Stimulated activated CD8-positive, alpha-beta memory T cell treated with anti-CD3 and anti-CD28 coated beads, Interleukin-4, amount 100 ng/mL, for 1 hour (primary cell): ENCODE measurements around the gene HK3.
"Not testable (repeated sequence)": the region's sequence is repeated elsewhere in the genome, so short reads cannot be mapped to it uniquely, and the experiment has no call there.

Experiments used
- DNase-seq, 2 donors: peaks; one replicate each; pipeline ENCODE4 v3.0.0-alpha.2; 2020; ENCODE audit warnings: low read depth in 2 of 2, low spot score in 1 of 2

Gene HK3

GRCh38 chr5:176883700-176884570 lies 15.2 kb downstream of the HK3 start:
- no peak for DNase-seq

DNA sequence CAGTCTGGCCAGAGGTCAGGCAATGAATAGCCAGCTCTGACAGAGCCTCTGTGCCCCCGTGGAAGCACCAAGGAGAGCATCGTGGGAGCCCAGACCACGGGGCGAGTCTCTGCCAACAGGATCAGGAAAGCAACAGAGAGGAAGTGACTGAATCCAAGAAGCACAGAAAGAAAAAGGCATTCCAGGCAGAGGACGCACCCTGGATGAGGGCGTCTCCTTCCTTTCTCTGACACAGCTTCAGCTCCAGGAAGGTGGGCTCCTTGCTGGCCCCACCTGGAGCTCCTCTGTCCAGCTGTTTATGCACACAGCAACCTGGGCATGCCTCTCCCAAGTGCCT lies 16.6 kb downstream of the HK3 start:
- no peak for DNase-seq

- no peak for DNase-seq
Observed at GRCh38 chr5:176881816-176882566, 17.2 kb downstream of the HK3 start.

GRCh38 chr5:176881021-176881749 lies 18.0 kb downstream of the HK3 start:
- no peak for DNase-seq

DNA sequence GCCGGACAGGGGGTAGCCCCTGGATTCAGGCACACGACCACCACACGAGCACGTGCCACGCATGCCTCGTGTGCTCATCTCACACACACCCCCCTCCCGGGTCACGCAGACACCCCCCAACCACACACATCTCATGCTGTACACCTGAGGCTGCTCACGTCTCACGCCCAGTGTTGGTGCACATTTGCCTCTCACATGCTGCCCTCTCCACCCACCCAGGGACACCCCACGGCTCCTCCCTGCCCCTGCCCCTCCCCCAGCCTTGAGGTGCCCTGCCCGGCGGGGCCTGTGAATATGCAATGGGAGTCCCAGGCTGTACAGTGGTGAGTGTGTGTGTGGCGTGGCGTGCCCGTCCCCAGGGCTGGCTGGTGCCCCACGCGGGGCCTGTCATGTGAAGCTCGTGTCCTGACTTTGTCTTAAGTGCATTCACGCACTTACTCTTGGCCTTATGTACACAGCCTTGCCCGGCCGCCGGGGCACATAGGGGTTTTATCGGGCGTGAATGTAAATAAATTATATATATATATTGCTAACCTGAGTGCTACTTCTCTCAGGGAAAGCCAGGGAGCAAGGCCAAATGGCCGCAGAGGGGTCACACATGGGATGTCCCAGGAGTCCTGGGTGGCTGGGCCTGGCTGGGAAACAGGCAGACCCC lies 18.7 kb downstream of the HK3 start:
- no peak for DNase-seq

DNA sequence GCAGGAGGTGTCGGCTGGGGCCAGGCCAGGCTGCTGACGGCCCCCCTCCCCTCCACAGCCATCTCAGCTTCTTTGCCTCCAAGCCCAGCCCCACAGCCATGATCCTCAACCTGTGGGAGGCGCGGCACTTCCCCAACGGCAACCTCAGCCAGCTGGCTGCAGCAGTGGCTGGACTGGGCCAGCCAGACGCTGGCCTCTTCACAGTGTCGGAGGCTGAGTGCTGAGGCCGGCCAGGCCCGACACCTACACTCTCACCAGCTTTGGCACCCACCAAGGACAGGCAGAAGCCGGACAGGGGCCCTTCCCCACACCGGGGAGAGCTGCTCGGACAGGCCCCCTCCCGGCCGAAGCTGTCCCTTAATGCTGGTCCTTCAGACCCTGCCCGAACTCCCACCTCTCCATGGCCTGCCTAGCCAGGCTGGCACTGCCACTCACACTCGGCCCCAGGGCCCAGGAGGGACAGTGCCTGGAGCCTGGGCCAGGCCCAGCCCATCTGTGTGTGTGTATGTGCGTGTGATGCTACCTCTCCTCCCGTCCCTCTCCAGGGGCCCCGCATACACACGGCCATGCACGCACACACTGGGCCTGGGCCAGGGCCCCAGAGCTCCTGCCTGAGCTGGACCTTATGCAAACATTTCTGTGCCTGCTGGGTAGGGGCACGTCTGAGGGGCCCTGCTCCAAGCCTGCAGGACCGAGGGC lies 19.3 kb downstream of the HK3 start:
- DNase-seq, result no peak

DNA sequence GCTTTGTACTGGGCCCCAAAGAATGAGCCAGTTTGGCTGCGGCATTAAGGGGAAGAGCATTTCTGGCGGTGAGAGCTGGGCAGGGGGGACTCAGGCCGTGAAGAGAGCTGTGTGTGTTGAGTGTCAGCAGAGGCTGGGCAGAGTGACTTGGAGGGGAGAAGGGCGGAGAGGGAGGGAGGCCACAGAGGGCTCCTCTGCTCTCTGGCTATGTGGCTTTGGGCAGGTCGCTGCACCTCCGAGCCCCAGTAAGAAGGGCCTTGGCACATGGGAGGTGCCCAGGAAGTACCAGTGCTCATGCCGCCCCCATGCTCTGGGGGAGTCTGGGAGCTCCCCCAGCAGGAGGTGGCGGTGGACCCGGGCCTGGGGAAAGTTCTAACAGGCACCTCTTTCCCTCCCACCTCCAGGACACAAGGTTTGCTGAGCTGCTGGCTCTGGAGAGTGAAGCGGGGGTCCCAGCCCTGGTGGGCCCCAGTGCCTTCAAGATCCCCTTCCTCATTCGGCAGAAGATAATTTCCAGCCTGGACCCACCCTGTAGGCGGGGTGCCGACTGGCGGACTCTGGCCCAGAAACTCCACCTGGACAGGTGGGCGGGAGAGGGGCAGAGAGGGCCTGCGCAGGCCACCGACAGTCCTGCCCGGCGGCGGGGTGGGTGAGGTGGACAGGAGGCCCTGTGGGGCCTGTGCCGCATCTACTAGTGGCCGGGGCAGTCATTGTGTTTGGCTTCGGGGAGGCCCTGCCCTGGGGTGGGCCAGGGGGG lies 20.1 kb downstream of the HK3 start:
- no peak for DNase-seq

GRCh38 chr5:176878463-176878862 lies 20.7 kb downstream of the HK3 start:
- no peak for DNase-seq

DNA sequence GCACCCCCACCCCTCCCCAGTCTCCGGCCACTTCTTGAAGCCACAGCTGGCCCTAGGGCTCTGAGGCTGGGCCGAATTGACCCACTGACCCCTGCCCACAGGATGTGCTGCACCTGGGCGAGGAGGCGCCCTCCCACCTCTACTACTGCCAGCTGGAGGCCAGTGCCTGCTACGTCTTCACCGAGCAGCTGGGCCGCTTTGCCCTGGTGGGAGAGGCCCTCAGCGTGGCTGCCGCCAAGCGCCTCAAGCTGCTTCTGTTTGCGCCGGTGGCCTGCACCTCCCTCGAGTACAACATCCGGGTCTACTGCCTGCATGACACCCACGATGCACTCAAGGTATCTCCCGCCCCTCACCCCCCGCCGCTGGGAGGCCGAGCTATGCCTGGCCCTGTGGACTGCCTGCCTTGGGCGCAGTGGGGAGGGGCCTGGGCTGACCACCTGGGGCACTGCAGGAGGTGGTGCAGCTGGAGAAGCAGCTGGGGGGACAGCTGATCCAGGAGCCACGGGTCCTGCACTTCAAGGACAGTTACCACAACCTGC lies 21.3 kb downstream of the HK3 start:
- DNase-seq, result no peak

DNA sequence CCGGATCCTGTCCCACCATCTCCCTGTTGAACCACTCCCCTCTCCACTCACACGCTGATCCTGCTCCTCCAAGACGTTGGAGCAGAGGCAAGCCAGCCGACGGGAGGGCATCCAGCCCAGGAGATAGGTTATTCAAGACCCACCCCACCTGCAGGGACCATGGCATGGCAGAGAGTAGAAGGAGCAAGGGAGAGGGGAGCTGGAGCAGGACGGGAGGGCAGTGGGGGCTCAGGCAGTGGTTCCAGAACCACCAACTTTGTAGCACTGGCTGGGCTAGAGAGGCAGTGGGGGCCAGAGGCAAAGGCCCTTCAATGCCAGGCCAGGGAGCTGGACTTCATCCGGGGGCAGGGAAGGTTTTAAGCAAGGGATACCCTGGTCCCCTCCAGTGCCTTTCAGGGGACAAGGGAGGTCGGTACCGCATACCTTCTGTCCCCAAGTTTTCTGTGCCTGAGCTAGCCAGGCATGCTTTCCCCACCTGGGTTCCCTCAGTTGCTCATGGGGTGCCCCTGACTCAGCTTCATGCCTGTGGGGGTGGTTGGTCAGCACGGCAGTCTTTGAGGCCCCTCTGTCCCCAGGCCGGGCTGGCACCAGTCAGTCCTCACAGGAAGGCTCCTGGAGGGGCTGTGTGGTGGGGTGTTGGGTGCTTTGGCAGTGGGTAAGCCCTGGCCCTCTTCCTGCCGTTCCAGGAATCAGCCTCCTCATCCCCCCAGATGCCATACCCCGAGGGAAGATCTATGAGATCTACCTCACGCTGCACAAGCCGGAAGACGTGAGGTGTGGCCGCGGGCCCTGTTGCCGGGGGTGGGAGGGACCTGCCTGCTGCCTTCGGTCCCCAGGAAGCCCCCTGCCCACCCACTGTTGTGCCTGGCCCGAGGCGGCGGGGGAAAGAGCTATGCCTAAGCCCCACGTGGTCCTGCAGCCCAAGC lies 22.4 kb downstream of the HK3 start:
- DNase-seq, result no peak

DNA sequence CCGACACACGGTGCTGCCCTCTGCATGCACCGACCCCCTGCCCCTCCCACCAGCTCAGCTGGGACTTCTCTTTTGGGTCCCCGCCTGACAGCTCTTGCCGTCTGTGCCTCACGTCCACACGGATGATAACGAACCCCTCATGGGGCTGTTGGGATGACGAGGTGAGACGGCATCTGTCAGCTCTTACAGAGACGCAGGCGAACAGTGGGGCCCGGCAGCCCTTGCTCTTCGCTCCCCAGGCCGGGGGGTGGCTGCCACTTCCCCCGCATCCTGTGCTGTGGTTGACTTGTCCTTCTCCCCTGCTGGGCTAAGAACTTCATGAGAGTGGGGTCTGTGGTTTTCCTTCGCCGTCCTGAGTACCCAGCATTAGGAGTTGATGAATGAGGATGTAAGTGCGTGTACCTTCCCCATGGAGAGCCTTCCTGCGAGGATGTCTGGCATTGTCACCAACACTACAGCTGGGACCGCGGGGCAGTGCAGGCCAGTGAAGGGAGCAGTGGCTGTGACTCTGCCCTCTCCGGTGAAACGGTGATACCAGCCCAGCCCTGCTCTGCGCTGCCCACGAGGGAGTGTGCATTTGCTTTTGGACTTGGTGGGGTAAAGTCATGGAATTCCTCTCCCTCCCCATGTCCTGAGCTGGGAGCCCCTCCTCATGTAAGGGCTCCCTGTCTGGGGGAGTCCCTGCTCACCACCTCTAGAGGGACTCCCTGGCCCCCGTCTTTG lies 23.2 kb downstream of the HK3 start:
- no peak for DNase-seq

GRCh38 chr5:176875014-176875550 lies 24.1 kb downstream of the HK3 start:
- DNase-seq, result no peak

DNA sequence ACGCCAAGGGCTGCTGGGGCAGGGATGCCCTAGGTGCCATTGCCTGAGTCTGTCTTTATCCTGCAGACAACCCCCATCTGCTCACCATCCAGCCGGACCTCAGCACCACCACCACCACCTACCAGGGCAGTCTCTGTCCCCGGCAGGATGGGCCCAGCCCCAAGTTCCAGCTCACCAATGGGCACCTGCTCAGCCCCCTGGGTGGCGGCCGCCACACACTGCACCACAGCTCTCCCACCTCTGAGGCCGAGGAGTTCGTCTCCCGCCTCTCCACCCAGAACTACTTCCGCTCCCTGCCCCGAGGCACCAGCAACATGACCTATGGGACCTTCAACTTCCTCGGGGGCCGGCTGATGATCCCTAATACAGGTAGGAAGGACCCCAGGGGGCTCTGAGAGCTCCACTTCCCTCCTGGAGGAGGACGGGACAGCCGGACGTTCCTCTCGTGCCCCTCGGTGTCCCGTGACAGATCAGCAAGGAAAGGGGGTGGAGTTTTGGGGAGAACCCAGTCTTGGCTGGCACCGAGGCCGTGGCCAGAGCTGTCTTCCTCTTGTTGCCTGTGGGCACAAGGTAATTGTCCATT lies 24.9 kb downstream of the HK3 start:
- DNase-seq, result no peak

DNA sequence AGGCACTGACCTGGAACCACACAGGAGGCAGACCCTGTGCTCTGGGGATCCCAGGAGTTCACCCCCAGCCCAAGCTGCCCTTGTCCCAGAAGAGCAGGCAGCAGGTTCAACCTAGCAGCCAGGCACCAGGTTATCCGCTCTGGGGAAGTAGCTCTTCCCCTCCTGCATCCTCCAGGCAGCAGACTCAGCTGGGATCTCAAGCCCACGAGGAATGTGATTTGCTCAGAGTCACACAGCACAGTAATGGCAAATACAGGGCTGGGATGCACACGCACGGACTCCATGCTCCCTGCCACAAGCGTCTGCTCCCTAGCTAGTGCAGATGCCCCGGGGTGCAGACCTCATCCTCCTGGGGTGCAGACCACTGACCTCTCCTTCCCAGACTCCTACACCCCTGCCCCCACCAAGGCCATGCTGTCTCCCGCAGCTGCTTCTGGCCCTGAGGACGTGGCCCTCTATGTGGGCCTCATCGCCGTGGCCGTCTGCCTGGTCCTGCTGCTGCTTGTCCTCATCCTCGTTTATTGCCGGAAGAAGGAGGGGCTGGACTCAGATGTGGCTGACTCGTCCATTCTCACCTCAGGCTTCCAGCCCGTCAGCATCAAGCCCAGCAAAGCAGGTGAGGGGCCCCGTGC lies 25.5 kb downstream of the HK3 start:
- DNase-seq, result no peak

DNA sequence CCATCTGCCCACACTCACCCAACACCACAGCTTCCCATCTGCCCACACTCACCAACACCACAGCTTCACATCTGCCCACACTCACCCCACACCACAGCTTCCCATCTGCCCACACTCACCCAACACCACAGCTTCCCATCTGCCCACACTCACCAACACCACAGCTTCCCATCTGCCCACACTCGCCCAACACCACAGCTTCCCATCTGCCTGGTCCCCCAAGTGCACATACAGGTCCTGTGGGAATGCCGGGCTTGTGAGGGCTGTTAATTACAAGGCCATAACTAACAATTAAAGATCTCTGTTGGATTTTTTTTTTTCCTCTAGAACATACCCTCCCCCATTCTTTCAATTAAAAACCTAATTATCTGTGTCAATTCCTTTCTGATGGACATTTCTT lies 26.1 kb downstream of the HK3 start:
- not testable (repeated sequence) for DNase-seq

DNA sequence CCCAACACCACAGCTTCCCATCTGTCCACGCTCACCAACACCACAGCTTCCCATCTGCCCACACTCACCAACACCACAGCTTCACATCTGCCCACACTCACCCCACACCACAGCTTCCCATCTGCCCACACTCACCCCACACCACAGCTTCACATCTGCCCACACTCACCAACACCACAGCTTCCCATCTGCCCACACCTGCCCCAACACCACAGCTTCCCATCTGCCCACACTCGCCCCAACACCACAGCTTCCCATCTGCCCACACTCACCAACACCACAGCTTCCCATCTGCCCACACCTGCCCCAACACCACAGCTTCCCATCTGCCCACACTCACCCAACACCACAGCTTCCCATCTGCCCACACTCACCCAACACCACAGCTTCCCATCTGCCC lies 26.6 kb downstream of the HK3 start:
- not testable (repeated sequence) for DNase-seq

GRCh38 chr5:176870644-176871043 lies 28.5 kb downstream of the HK3 start:
- not testable (repeated sequence) for DNase-seq
